Stimulated activated naive CD4-positive, alpha-beta T cell treated with Interleukin-2 at 50 U/mL for 16 hours (primary cell): Measurements from ENCODE around the gene EXD2.
"Not testable (repeated sequence)": the region's sequence is repeated elsewhere in the genome, so short reads cannot be mapped to it uniquely, and the experiment has no call there.

Experiments
- DNase-seq: peaks from one replicate; lab custom pipeline; 2025; lab: John Stamatoyannopoulos, UW

Gene EXD2

DNA sequence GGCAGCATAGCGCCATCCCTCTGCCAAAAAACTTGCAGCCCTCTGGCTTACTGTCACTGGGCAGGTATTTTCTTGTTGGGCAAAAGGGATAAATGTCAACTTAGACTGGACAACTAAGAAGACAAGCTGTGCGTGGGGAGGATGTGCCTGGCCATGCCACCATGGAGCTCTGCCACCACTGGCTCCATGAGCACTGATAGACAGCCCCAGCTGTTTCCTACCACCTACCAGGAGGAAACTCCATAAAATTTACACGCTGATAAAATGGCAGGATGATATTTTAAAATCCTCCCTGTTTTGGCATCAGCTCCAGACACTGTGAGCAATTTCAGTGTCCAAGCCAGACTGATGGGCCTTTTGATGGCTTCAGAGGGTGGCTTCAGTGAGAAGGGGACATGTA is 61.6 kb downstream of the EXD2 start:
- no peak for DNase-seq

DNA sequence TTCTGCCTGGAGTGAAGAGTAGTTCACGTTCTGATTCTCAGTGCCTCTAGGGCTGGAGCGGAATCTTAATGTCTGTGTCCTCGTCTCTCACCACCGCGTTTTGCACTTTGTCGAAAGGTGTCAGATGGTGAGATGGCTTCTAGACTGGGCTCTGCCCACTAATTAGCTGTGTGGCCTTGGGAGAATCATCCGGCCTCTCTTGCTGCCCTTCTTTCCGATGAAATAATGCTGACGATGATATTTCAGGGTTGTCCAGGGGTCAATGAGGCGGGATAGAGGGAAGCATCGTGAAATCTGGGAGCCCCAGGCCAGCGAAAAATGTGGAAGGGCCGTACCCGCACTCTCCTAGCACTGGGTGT is 67.8 kb downstream of the EXD2 start:
- DNase-seq = no peak

DNA sequence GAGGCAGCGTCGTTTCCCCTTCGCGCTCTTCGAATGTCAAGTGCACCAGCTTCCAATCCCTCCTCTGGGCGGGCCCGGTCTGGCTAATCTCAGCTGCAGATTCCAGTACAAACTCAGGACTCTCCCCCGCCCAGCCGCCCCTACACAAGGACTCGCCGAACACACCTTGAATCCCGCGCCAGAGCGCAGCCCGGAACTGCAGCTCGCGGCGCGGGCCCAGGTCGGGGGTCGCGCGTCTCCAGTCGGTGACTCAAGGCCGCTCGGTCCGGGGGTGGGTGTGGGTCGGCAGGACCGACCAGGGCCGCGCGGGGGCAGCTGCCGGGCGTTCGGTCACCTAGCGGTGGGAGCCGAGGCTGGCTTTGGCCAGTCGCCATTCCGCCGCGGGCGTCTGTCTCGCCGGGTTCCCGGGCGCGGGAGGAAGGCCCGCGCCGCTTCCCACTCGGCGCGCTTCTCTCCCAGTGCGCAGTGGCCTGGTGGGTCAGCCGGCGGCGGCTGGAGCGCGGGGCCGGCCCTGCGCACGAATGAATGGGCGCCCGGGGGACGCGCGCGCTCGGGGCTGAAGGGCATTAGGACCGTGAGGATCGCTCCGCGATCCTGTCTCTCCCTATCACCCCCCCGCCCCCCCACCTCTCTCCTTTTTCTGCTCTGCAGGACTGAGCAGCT is 68.4 kb downstream of the EXD2 start, which contains the start of gene GALNT16:
Gene GALNT16, plus strand, starts transcription at position 632 of the 663 bp plus-strand sequence. CDS start 133 bp downstream, outside the sequence.
- DNase-seq = no peak

DNA sequence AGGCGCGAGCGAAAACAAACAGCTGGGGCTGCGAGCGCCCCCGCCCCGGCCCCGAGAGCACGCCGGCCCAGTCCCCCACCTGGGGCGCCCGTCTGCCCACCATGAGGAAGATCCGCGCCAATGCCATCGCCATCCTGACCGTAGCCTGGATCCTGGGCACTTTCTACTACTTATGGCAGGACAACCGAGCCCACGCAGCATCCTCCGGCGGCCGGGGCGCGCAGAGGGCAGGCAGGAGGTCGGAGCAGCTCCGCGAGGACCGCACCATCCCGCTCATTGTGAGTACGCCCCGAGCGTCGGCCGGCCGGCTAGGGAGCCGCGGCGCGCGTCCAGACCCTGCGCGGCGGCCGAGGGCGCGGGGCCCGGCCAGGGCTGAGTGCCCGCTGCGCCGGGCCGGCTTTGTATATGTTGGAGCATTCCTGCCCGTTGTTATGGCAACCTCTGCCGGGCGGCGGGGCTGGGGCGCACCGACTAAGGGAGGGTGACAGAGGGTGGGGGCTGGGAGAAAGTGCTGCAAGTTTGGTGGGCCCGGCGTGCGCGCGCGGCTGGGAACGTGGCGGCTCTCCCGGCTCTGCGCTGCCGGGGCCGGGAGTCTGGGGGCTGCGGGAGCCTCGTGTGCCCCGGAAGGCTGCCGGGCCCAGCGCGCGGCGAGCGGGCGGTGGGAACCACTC is 69.0 kb downstream of the EXD2 start:
- no peak for DNase-seq

DNA sequence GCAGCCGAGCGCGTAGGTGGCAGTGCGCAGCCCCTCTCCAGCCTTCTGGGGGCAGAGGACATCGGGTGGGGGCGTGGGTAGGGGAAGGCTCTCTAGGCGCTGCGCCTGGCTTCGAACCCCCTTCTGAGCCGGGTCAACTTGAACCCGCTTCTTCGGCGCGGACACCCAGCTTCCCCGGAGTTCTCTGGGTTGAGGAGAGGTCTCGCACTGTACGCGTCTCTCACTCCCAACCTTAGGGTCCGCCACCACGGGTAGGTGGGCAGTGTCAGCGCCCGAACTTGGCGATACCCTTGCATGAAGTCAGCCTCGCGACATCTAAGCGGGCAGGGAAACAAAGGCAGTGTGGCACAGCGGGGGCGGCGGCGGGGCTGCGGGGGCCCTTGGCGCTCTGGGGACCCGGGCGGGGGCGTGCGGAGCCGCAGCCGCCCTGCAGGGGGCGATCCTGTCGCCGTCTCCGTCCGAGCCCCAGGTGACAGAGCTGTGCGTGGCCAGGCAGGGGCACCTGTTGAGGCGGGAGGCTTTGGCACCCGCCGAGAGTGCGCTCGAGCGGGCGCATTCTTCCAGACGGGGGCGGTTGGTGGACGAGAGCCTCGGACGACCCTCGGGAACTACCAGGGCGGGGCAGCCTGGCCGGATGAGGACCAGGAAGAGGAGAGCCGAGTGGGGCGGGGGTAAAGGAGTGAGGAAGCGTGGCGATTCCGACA is 69.7 kb downstream of the EXD2 start:
- DNase-seq = peak; percentile 12

DNA sequence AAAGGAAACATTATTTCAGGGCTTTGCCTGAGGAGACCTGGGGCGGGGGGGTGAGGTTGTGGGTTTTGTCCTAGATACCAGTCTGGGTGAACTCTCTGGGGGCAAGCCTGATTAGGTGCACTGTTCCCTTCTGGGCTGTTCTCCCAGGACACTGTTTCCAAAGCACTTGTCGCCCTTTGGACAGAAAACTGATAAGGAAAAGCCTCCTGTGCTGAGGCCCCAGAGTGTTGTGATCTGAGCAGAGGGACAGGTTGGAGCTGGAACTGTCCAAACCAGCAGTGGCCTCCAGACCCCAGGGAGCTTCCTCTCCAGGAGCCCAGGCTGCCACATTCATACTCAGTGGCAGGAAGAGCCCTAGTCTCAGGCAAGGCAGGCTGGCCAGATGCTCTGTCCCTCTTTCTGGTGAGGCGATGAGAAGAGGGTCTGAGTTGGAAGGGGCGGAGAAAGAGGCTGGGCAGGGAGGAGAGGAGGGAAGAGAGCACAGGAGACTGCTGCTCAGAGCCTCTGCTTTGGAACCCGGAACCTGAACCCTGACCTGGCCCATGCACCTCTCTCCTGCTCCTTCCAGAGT is 70.5 kb downstream of the EXD2 start:
- no peak for DNase-seq

DNA sequence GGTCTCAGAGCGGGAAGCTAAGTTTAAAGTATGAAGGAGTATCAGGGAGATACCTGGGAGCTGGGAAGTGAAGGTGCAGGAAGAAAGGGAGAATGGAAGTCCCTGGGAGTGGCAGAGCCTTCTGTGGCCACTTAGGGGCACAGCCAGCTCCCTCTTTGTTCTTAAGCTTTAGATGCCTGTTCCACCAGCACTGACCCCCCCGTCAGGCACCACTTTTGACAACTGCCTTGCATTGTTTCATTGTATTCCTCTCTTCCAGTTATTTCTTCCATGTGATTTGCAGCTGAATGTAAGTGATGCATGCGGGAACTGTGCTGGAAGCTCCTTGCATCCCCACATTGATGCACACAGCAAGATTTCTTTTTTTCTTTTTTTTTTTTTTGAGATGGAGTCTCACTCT is 71.2 kb downstream of the EXD2 start:
- DNase-seq = no peak

DNA sequence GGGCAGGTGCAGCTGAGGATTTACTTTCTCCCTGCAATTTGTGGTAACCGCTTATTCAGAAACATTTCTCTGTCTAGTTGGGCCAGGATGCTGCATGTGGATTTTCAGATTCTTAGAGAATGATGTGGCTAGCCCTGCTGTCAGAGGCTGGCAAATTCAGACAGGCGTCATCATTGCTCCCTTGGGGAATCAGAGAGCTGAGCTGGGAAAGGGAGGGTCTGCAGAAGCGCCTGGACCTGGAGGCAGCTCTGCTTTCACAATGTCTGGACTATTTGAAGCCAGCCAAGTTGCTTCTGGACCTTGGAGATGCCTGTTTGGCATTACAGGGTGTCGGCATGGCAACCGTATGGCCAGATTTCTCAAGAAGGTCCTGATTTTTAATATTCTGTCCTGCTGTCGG is 72.1 kb downstream of the EXD2 start:
- no peak for DNase-seq

DNA sequence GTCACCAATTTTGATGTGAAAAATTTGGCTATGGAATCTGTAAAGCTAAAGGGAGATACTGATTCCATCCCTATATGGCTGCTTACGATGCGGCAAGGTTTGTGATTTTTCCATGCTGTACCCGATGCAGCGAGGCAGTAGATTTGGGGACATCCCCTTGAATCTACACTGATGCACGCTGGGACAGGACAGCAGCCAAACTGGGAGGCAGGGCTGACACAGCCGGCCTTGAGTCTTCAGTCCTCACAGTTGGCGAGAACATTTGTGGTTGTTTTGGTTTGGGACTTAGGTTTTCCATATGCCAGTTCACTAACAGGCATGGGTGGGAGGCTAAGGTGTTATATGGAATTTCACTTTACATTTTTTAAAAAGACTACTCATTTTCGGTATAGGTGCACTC is 72.5 kb downstream of the EXD2 start:
- DNase-seq = no peak

DNA sequence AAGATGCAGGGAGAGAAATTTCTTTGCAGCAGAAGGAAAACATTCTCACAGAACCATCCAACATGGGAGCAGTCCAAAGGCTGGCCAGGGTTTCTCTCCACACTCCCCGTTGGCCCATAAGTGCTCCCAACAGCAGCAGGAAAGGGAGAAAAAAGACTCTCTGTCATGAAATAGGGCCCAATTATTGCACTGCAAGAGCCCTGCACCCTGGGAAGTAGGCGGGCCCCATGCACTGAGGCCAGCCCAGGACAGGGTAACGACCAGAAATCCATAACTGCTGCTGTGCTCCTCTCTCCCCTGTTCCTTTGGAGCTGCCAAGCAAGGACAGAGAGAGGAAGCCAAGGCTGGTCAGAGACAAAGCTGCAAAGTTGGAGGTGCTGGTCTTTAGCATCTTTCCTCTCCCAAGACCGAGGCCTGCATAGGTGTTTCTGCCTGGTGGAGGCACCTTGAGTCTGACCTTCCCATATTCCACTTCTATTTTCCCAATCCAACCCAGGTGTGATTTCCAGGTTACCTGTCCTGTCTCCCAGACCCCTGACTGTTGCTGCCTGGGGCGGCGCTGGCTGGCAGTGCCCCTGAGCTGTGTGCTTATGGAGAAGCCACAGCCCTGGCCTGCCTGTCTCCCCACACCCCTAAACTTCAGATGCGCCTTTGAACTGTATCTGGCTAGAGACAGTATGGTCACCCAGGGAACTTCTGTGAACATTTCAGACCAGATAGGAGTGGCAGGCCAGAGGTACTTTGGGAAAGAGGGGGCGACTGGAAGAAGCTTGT is 75.5 kb downstream of the EXD2 start:
- no peak for DNase-seq

DNA sequence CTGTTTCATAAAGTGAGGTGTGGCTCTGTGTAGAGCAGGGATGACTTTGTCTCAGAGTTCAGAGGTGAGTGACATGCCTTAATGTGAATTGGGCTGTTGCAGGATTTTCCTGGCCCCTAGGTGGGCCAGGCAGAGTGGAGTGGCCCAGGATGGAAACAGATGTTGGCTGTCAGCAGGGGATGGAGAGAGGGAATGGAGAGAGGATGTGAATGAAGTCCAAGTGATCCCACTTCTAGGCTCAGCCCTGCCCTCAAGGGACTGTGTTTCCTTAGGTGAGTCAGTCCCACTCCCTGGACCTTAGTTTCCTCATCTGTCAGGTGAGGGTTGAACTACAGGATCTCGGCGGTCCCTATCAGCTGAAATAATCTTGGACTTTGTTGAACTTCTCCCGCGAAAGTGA is 76.2 kb downstream of the EXD2 start:
- no peak for DNase-seq

DNA sequence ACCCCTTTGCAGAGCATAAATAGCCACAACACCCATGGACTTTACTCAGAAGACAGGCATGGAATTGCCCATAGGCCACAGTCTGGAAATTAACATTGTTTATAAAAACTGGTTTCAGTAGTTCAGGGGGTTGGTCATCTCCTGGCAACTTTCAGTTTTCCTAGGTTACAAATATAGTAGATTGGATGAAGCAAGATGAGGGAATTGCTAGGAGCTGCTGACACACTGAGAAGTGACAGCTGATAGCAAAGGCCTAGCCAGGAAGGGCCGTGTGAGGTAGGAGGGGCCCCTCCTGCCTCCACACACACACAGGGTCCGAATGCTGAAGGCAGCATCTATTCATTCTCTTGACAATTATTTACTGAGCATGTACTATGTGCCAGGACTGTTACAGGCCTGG is 76.9 kb downstream of the EXD2 start:
- no peak for DNase-seq

DNA sequence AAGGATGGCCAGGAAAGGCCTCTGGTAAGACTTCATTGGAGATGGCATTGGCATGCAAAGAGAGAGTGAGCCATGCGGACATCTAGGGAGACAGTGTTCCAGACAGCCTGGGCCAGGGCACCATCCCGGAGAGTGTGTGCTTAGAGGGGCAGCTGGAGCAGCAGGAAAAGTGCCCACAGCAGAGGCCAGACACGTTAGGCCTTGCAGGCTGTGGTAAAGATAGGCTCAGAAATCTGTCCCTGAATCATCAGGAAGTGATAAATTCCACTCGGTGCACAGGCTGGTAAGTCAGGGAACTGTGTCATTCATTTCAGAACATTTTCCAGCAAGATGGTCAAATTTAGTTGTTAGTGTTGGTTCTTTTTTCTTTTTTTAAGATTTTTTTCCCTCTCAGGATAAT is 77.5 kb downstream of the EXD2 start:
- no peak for DNase-seq

DNA sequence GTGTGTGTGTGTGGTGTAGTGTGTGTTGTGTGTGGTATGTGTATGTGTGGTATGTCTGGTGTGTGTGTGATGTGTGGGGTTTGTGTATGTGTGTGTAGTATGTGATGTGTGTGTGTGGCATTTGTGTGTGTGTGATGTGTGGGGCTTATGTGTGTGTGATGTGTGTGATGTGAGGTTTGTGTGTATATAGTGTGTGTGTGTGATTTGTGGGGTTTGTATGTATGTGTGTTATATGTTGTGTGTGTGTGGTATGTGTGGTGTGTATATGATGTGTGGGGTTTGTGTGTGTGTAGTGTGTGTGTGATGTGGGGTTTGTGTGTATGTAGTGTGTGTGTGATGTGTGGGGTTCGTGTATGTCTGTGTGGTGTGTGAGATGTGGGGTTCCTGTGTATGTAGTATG is 78.1 kb downstream of the EXD2 start:
- no peak for DNase-seq

DNA sequence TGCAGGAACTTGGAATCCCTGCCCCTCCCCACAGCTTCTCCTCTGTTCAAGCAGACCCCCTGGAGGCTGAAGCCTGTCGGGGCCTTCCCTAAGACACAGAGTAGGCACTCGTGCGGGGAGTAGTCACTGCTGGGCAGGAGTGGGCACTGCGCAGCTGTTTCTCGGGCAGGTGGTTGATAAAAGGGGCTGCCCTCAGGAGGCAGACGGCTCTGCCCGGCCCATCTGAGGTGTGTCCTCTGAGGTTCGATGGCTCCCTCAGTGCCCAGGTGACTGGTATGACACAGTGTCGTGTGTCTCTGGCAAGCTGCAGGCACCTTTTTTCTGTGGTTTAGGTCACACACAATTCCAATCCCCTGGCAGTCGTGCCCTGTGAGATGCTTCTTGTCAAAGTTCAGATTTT is 78.8 kb downstream of the EXD2 start:
- no peak for DNase-seq

DNA sequence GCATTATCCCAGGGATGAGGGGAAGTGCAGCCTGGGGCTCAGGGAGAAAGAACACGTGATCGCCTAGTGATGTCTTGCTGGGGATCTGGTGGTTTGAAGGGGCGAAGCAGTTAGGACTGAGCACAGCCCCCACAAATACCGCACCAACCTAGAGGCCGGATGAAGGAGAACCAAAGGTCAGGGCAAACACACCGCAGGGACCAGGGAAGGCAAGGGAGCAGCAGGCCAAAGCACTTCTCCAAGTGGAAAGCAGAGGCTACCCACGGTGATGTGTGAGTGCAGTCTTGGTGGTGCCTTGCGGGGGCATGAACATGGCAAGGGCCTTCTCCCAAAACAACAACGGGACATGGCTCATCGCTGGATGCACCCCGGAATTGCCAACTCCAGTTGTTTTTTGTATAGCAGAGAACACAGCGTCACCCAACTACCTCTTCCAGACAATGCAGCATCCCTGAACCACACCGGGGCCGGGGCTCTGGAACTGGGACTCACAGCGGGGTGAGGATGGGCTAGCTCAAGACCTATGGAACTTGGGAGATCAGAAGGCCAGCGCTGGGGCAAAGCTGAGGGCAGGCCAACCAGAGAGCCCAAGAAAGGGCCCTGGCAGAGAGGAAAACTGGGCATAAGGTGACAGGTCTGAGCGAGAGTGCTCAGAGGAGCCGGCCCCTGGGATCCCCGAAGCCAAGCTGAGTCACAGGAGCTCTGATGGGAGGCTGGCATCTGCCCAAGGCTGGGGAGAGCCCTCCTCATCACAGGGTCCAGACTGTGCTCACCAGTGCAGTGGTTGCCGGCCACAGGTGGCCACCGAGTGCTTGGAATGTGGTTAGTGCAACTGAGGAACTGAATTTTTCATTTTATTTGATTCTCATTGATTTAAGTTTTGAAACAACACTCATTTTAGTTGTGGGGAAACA is 79.8 kb downstream of the EXD2 start:
- no peak for DNase-seq

DNA sequence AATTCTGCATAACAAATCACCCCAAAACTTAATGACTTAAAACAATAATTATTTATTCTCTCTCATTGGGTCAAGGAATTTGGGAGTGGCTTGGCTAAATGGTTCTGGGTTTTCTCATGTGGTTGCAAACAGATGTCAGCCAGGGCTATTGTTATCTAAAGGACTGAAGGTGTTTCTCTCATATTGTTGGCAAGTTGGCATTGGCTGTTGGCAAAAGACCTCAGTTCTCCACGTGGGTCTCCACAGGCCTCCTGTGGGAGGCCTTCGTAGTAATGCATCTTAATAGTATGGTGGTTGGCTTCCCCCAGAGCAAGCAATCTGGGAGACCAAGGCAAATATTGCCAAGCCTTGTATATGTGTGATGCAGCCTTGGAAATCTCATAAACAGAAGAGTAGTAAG is 83.0 kb downstream of the EXD2 start:
- DNase-seq = no peak

DNA sequence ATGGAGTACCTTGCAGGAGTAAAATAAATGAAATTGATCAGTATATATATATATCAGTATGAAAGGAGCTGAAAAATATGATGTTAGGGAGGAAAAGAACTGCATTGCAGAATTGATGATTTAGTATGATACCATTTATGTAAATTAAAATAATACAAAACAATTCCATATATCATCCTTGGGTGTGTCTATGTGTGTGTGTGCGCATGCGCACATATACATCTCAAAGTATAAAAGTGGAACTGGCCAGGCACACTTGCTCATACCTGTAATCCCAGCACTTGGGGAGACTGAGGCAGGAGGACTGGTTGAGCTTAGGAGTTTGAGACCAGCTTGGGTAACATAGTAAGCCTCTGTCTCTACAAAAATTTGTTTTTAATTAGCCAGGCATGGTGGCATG is 84.0 kb downstream of the EXD2 start:
- DNase-seq = no peak

DNA sequence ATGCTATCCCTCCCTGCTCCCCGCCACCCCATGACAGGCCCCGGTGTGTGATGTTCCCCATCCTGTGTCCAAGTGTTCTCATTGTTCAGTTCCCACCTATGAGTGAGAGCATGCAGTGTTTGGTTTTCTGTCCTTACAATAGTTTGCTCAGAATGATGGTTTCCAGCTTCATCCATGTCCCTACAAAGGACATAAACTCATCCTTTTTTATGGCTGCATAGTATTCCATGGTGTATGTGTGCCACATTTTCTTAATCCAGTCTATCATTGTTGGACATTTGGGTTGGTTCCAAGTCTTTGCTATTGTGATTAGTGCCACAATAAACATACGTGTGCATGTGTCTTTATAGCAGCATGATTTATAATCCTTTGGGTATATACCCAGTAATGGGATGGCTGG is 86.1 kb downstream of the EXD2 start:
- DNase-seq = not testable (repeated sequence)

DNA sequence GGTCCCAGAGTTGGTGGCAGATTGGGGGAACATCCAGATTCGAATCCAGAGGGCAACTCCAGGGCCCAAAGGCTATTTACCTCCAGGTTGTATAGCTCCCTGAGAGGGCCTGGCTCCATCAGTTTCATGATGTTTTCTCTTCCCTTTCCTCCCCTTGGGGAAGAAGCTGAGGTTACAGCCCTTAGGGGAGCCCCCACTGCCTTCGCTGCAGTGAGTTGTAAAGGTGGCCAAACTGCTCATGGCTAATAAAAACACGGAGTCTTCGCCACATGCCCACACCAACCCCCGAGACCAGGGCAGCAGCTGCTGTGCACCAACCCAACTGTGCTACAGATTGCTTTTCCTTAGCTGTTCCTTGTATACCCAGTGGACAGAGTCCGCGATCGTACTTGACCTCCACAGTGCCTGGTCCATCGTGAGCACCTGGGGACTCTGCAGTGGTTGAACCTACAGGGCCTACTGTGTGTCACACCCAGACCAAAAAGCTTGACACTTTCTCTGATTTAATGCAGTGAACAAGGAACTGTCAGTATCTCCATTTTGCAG is 89.5 kb downstream of the EXD2 start:
- no peak for DNase-seq
